GM12864 (cell line): ENCODE measurements around the gene RSL24D1.

ENCODE experiments used
- DNase-seq: peaks from one replicate; pipeline ENCODE4 v3.0.0-alpha.2; 2011; ENCODE audit warnings: low read depth
- H3K4me3 ChIP-seq: 2 replicates; pipeline ENCODE4 v1.5.1; 2011; ENCODE audit warnings: mild to moderate bottlenecking, low read depth, low read length, control low read depth
- CTCF ChIP-seq: IDR thresholded peaks from 2 replicates; pipeline ENCODE4 v1.5.1; 2011; ENCODE audit warnings: low read depth, mild to moderate bottlenecking, moderate library complexity, low read length, control low read depth, inconsistent platforms; ENCODE audit errors: missing control alignments

RSL24D1 gene

GRCh38 chr15:55238877-55239276 is 42.1 kb upstream of the RSL24D1 start:
- DNase-seq = no peak
- H3K4me3 ChIP-seq = no peak overlapping the region
- TF ChIP-seq CTCF = no peak

- no peak overlapping the region for H3K4me3 ChIP-seq
- no peak for TF ChIP-seq CTCF
- DNase-seq = no peak
Measured at GRCh38 chr15:55237219-55238130, 40.7 kb upstream of the RSL24D1 start.

GRCh38 chr15:55235546-55236036 is 38.9 kb upstream of the RSL24D1 start:
- DNase-seq = no peak
- no peak for TF ChIP-seq CTCF
- no peak overlapping the region for H3K4me3 ChIP-seq

GRCh38 chr15:55234800-55235104 is 38.0 kb upstream of the RSL24D1 start:
- H3K4me3 ChIP-seq = no peak overlapping the region
- DNase-seq = no peak
- no peak for TF ChIP-seq CTCF

- H3K4me3 ChIP-seq = no peak overlapping the region
- DNase-seq = no peak
- TF ChIP-seq CTCF = no peak
Measured at GRCh38 chr15:55234104-55234799, 37.5 kb upstream of the RSL24D1 start.

- no peak overlapping the region for H3K4me3 ChIP-seq
- DNase-seq = no peak
- TF ChIP-seq CTCF = no peak
Measured at GRCh38 chr15:55231455-55231854, 34.7 kb upstream of the RSL24D1 start.
